ENCODE measurements around the gene C1QTNF9B.

DNA sequence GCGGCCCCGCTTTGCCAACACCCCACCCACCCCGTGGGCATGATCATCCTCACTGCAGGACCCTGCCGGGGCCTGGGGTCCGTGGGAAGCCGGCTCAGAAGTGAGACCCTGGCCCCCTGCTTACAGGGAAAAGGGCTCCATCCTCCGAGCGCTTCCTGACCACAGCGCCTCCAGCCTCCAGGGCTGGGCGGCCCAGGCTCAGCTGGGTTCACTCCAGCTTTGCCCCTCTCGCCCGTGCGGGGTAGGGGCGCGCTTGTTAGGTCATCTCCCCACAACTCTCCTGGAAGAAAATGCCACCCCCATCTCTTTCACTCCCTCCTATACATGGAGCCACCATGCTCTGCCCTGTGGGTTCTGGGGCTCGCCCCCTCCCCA lies 6.6 kb upstream of the C1QTNF9B start:
- TF ChIP-seq, protein P1, sequence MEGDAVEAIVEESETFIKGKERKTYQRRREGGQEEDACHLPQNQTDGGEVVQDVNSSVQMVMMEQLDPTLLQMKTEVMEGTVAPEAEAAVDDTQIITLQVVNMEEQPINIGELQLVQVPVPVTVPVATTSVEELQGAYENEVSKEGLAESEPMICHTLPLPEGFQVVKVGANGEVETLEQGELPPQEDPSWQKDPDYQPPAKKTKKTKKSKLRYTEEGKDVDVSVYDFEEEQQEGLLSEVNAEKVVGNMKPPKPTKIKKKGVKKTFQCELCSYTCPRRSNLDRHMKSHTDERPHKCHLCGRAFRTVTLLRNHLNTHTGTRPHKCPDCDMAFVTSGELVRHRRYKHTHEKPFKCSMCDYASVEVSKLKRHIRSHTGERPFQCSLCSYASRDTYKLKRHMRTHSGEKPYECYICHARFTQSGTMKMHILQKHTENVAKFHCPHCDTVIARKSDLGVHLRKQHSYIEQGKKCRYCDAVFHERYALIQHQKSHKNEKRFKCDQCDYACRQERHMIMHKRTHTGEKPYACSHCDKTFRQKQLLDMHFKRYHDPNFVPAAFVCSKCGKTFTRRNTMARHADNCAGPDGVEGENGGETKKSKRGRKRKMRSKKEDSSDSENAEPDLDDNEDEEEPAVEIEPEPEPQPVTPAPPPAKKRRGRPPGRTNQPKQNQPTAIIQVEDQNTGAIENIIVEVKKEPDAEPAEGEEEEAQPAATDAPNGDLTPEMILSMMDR (IDR thresholded peaks at IDR 0.05) = no peak
- TF ChIP-seq POLR2A (IDR thresholded peaks at IDR 0.05) = no peak
